Measurements from ENCODE around the gene OR51E1. TPM values are rescaled to one million over a fixed set of nuclear protein-coding genes. Genes with fewer than 3 reads are reported as not detected.

The OR51E1 gene
- total RNA-seq, 4 donors from 2014 or later: 0.33 to 1.3 (median 1.2) TPM; not detected in 1

DNA sequence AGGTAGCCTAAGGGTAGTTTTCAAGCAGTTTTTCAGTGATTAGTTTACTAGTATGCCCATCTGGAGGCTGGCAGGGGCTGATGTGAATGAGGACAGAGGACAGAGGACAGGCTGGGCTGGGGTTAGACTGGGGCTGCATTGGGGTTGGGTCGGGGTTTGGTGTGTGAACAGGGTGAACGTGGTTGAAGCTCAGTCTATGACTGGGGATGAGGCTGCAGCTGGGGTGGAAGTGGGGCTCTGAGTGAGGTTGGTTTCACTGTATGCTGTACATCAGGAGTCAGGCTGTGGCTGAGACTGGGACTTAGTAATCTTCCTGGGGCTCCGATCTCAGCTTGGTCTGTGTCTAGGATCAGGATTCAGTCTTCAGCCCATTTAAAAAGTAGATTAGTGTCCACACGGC, 451 bp downstream of the OR51E1 start:
- Histone ChIP-seq H3K4me3 (peak overlapping the region in 2 of 4 donors; percentile 13 to 24), H3K4me1 (peaks cover 38 to 66% (median 49%) of the 10 kb centered on the region in 4 donors), H3K27ac (replicated peaks in 1 of 4) (no peak overlapping the region), H3K9me3 (no peaks in the 10 kb centered on the region), H3K36me3 (no peaks in the 10 kb centered on the region), H3K27me3 (no peaks in the 10 kb centered on the region)
- TF ChIP-seq POLR2A (IDR thresholded peaks at IDR 0.05; ENCODE audit: low read depth): no peak
- TF ChIP-seq CTCF (IDR thresholded peaks at IDR 0.05): no peak
- TF ChIP-seq POLR2AphosphoS5 (IDR thresholded peaks at IDR 0.05): no peak
- intact Hi-C loops (cut with DNase I): no loop called here
- DNase-seq (ENCODE audit: extremely low spot score): no peak
- 58% methylated on average over 4 of the region's 4 CpGs for WGBS

DNA sequence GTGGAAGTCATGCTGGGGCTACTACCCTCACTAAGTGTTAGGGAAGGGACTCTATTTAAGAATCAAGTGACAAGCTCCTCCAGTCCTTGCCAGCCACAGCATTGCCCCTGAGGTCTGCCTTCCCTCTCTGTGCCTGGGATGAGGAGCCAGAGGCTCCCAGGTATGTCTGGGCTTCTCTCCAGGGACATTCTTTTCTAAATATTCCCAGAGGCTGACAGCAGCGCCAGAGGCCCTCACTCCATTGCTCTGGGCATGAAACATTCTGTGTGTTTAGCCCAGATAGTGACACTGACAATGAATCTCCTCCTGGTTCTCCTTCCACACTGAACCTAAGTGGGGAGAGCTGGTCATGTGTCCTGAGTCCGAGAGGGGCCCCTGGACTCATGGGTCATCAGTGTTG, 2.2 kb downstream of the OR51E1 start:
- Histone ChIP-seq H3K36me3 (no peaks in the 10 kb centered on the region), H3K27ac (replicated peaks in 1 of 4) (peak overlapping the region; percentile 63 to 80 (median 76)), H3K4me3 (no peak overlapping the region), H3K9me3 (no peaks in the 10 kb centered on the region), H3K4me1 (peaks cover 38 to 66% (median 49%) of the 10 kb centered on the region in 4 donors), H3K27me3 (no peaks in the 10 kb centered on the region)
- no peak for DNase-seq (ENCODE audit: extremely low spot score)
- intact Hi-C loops (cut with DNase I): no loop called here
- TF ChIP-seq EP300 (IDR thresholded peaks at IDR 0.05) (no peak), POLR2AphosphoS5 (IDR thresholded peaks at IDR 0.05) (peak; percentile 17 to 23)
- WGBS: 43% methylated on average over 1 of the region's 2 CpGs

DNA sequence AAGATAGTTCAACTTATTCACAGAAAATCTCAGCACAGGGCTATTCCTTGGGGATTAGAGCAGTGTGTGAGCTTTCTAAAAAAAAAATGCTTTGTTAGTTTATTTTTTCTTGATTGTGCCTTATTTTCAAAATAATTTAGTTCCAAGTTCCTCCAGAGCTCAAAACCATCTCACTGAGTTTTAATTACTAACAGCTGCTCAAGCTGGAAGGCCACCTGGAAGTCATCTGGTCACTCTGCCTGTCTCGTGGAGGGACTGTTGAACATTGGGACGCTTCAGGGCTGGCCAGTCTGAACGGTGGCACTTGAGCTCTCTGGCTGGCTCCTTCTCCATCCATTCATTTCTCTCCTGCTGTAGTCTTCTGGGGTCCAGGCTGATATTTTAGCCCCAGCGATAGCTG, 4.0 kb downstream of the OR51E1 start:
- 47% methylated on average over 4 of the region's 4 CpGs for WGBS
- H3K36me3 ChIP-seq: no peaks in the 10 kb centered on the region
- intact Hi-C loops (cut with DNase I): no loop called here
- TF ChIP-seq CTCF (IDR thresholded peaks at IDR 0.05) (no peak), EP300 (IDR thresholded peaks at IDR 0.05) (no peak), POLR2AphosphoS5 (IDR thresholded peaks at IDR 0.05) (no peak), POLR2A (IDR thresholded peaks at IDR 0.05; ENCODE audit: low read depth) (no peak)
- peak overlapping the region in 3 of 4 donors; percentile 74 to 80 (median 77) for H3K27ac ChIP-seq (replicated peaks in 1 of 4)
- H3K4me3 ChIP-seq: no peak overlapping the region
- H3K4me1 ChIP-seq: peaks cover 37 to 54% (median 49%) of the 10 kb centered on the region in 4 donors
- no peak for DNase-seq (ENCODE audit: extremely low spot score)
- no peaks in the 10 kb centered on the region for H3K9me3 ChIP-seq
- no peaks in the 10 kb centered on the region for H3K27me3 ChIP-seq

DNA sequence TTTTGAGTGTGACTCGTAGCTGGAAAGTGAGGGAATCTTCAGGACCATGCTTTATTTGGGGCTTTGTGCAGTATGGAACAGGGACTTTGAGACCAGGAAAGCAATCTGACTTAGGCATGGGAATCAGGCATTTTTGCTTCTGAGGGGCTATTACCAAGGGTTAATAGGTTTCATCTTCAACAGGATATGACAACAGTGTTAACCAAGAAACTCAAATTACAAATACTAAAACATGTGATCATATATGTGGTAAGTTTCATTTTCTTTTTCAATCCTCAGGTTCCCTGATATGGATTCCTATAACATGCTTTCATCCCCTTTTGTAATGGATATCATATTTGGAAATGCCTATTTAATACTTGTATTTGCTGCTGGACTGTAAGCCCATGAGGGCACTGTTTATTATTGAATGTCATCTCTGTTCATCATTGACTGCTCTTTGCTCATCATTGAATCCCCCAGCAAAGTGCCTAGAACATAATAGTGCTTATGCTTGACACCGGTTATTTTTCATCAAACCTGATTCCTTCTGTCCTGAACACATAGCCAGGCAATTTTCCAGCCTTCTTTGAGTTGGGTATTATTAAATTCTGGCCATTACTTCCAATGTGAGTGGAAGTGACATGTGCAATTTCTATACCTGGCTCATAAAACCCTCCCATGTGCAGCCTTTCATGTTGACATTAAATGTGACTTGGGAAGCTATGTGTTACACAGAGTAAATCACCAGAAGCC, 11.0 kb downstream of the OR51E1 start:
- H3K27me3 ChIP-seq: no peaks in the 10 kb centered on the region
- H3K4me3 ChIP-seq: no peak overlapping the region
- intact Hi-C loops (cut with DNase I): no loop called here
- WGBS: 74% methylated on average over 2 of the region's 2 CpGs
- H3K9me3 ChIP-seq: no peaks in the 10 kb centered on the region
- no peak for DNase-seq (ENCODE audit: extremely low spot score)
- TF ChIP-seq POLR2A (IDR thresholded peaks at IDR 0.05; ENCODE audit: low read depth) (no peak), CTCF (IDR thresholded peaks at IDR 0.05) (no peak), POLR2AphosphoS5 (IDR thresholded peaks at IDR 0.05) (no peak), EP300 (IDR thresholded peaks at IDR 0.05) (no peak)
- H3K4me1 ChIP-seq: peaks cover 0 to 7% (median 2%) of the 10 kb centered on the region in 4 donors
- no peak overlapping the region for H3K27ac ChIP-seq (replicated peaks in 1 of 4)
- H3K36me3 ChIP-seq: no peaks in the 10 kb centered on the region

- TF ChIP-seq POLR2AphosphoS5 (IDR thresholded peaks at IDR 0.05) (no peak), CTCF (IDR thresholded peaks at IDR 0.05) (no peak), POLR2A (IDR thresholded peaks at IDR 0.05; ENCODE audit: low read depth) (no peak), EP300 (IDR thresholded peaks at IDR 0.05) (no peak)
- Histone ChIP-seq H3K9me3 (no peaks in the 10 kb centered on the region), H3K4me1 (peaks cover 0 to 7% (median 2%) of the 10 kb centered on the region in 4 donors), H3K4me3 (no peak overlapping the region), H3K36me3 (no peaks in the 10 kb centered on the region), H3K27ac (replicated peaks in 1 of 4) (no peak overlapping the region), H3K27me3 (no peaks in the 10 kb centered on the region)
- DNase-seq (ENCODE audit: extremely low spot score): no peak
- intact Hi-C loops (cut with DNase I): no loop called here
- 79% methylated on average over 5 of the region's 5 CpGs for WGBS
Observed at GRCh38 chr11:4658629-4659445, 15.1 kb downstream of the OR51E1 start.
